ENCODE measurements around the gene SPOCD1. TPM values are rescaled to one million over a fixed set of nuclear protein-coding genes. Genes with fewer than 3 reads are reported as not detected.

Gene SPOCD1
- total RNA-seq, 1 donor from 2014 or later: 28.0 TPM

DNA sequence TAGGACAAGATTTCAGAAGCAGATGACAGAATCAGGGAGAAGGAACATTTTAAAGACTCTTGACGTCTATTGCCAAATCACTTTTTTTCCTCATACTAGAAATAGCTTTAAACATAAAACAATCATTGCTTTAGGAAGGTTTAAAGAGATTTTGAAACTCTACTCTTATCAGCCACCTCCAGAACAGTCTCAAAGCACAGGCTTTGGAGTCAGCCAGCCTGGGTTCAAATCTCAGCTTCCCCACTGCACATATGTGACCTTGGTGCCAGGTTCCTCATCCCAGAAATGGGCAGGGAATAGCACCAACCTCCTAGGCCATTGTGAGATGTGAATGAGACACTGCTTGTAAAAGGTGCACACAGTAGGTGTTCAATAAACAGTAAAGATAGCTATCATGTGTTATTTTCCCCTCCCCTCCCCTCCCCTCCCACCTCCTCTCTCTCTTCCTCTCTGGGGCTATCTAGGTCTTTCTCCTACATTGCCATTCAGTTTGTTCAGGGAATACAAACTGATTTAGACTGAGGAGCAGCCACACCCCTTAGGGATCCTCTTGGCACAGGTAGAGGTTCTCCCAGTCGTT, 20.6 kb downstream of the SPOCD1 start:
- Histone ChIP-seq H3K4me2 (ENCODE audit: low read length) (peak overlapping the region; percentile 99), H3K9ac (ENCODE audit: low read length) (peak overlapping the region; percentile 94), H3K9me3 (ENCODE audit: insufficient read depth, low read depth, low read length) (no peaks in the 10 kb centered on the region), H4K20me1 (ENCODE audit: insufficient read depth, low read length) (peaks cover 71% of the 10 kb centered on the region), H3K36me3 (ENCODE audit: insufficient read depth, low read length) (peaks cover 13% of the 10 kb centered on the region), H3K4me1 (ENCODE audit: insufficient read depth, low read length) (peaks cover 57% of the 10 kb centered on the region), H3K79me2 (ENCODE audit: insufficient read depth, low read length) (peaks cover 55% of the 10 kb centered on the region), H3K27ac (ENCODE audit: low read depth, low read length) (no peak overlapping the region), H3K4me3 (ENCODE audit: insufficient read depth, low read depth, low read length) (peak overlapping the region; percentile 97), H2AFZ (ENCODE audit: low read depth, low read length) (no peak overlapping the region), H3K27me3 (ENCODE audit: insufficient read depth, low read length) (no peaks in the 10 kb centered on the region)
- DNase-seq (ENCODE audit: low read depth) (no peak), FAIRE-seq (no peak)
- H3K27ac Mint-ChIP-seq (ENCODE audit: unreplicated experiment): no peak overlapping the region
- H3K4me3 Mint-ChIP-seq (ENCODE audit: unreplicated experiment): no peak overlapping the region
- H3K4me1 Mint-ChIP-seq (ENCODE audit: low read depth, unreplicated experiment): peaks cover 24% of the 10 kb centered on the region
- TF ChIP-seq, protein P1, sequence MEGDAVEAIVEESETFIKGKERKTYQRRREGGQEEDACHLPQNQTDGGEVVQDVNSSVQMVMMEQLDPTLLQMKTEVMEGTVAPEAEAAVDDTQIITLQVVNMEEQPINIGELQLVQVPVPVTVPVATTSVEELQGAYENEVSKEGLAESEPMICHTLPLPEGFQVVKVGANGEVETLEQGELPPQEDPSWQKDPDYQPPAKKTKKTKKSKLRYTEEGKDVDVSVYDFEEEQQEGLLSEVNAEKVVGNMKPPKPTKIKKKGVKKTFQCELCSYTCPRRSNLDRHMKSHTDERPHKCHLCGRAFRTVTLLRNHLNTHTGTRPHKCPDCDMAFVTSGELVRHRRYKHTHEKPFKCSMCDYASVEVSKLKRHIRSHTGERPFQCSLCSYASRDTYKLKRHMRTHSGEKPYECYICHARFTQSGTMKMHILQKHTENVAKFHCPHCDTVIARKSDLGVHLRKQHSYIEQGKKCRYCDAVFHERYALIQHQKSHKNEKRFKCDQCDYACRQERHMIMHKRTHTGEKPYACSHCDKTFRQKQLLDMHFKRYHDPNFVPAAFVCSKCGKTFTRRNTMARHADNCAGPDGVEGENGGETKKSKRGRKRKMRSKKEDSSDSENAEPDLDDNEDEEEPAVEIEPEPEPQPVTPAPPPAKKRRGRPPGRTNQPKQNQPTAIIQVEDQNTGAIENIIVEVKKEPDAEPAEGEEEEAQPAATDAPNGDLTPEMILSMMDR (IDR thresholded peaks at IDR 0.05; ENCODE audit: insufficient read depth, low read depth, low read length): no peak
- no peak for TF ChIP-seq EZH2 (IDR thresholded peaks at IDR 0.05; ENCODE audit: insufficient read depth, low read length)
- H3K9me3 Mint-ChIP-seq (ENCODE audit: unreplicated experiment): no peaks in the 10 kb centered on the region
- H3K36me3 Mint-ChIP-seq (ENCODE audit: low read depth, unreplicated experiment): no peaks in the 10 kb centered on the region
- peaks cover 10% of the 10 kb centered on the region for H3K27me3 Mint-ChIP-seq (ENCODE audit: low read depth, unreplicated experiment)

DNA sequence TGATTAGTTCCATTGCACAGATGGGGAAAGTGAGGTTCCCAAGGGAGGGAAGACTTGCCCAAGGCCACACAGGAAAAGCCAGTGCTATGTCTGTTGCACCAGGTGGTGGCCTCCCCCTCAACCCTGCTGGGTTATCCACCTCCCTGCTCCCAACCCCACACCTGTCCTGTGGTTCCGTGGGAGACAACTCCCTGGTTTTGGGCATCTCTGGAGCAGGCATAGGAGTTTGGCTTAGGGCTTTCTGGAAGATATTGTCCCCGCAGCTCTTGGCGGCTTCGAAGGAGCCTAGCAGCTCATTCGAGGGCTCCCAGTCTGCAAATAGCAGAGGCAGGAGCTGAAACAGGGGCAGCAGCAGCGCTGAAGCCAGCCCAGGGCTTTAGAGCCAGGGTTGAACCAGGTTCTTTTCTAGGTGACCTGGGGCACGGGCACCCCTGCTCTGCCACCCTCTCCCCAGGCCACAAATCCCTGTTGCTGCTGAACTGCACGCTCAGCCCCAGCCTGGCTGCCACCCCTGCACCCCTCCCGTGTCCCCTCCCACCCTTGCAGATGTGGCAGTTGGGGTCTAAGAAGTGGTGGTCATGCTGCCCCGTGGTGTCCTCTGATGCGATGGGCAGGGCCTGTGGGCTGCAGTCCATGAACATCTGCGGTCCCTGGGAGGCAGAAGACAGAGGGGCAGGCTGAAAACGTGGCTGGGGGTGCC, 22.1 kb downstream of the SPOCD1 start:
- no peaks in the 10 kb centered on the region for H3K9me3 ChIP-seq (ENCODE audit: insufficient read depth, low read depth, low read length)
- H3K27me3 ChIP-seq (ENCODE audit: insufficient read depth, low read length): no peaks in the 10 kb centered on the region
- peaks cover 55% of the 10 kb centered on the region for H3K79me2 ChIP-seq (ENCODE audit: insufficient read depth, low read length)
- no peak overlapping the region for H3K4me3 ChIP-seq (ENCODE audit: insufficient read depth, low read depth, low read length)
- no peak overlapping the region for H3K4me3 Mint-ChIP-seq (ENCODE audit: unreplicated experiment)
- H3K27ac Mint-ChIP-seq (ENCODE audit: unreplicated experiment): no peak overlapping the region
- H3K27ac ChIP-seq (ENCODE audit: low read depth, low read length): no peak overlapping the region
- peaks cover 10% of the 10 kb centered on the region for H3K27me3 Mint-ChIP-seq (ENCODE audit: low read depth, unreplicated experiment)
- no peak overlapping the region for H3K4me2 ChIP-seq (ENCODE audit: low read length)
- TF ChIP-seq, protein P1 (IDR thresholded peaks at IDR 0.05; ENCODE audit: insufficient read depth, low read depth, low read length): no peak
- no peak for TF ChIP-seq EZH2 (IDR thresholded peaks at IDR 0.05; ENCODE audit: insufficient read depth, low read length)
- peaks cover 53% of the 10 kb centered on the region for H3K4me1 ChIP-seq (ENCODE audit: insufficient read depth, low read length)
- no peak overlapping the region for H2AFZ ChIP-seq (ENCODE audit: low read depth, low read length)
- FAIRE-seq: no peak
- peaks cover 80% of the 10 kb centered on the region for H4K20me1 ChIP-seq (ENCODE audit: insufficient read depth, low read length)
- no peaks in the 10 kb centered on the region for H3K36me3 Mint-ChIP-seq (ENCODE audit: low read depth, unreplicated experiment)
- no peak for DNase-seq (ENCODE audit: low read depth)
- H3K36me3 ChIP-seq (ENCODE audit: insufficient read depth, low read length): peaks cover 13% of the 10 kb centered on the region
- H3K4me1 Mint-ChIP-seq (ENCODE audit: low read depth, unreplicated experiment): peaks cover 27% of the 10 kb centered on the region
- peak overlapping the region; percentile 3 for H3K9ac ChIP-seq (ENCODE audit: low read length)
- H3K9me3 Mint-ChIP-seq (ENCODE audit: unreplicated experiment): no peaks in the 10 kb centered on the region

DNA sequence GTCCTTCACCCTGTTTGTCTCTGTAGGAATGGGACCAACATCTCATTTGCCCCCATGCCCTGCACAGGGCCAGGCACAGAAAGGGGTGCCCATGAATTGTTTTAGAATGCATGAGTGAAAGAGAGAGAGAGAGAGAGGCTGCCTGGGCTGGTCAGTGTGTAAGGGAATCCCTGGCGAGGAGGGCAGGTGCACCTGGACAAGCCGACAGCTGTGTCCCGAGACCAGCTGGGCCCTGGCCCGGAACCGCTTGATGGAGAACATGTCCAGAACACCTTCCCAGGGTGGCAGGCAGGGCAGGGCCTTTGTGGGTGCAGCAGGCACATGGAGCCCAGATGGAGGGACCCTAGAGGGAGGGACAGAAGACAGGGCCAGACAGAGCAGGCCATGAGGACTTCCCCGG, 22.7 kb downstream of the SPOCD1 start:
- Histone ChIP-seq H3K9ac (ENCODE audit: low read length) (no peak overlapping the region), H3K4me3 (ENCODE audit: insufficient read depth, low read depth, low read length) (no peak overlapping the region), H4K20me1 (ENCODE audit: insufficient read depth, low read length) (peaks cover 80% of the 10 kb centered on the region), H3K27ac (ENCODE audit: low read depth, low read length) (no peak overlapping the region), H3K4me1 (ENCODE audit: insufficient read depth, low read length) (peaks cover 57% of the 10 kb centered on the region), H2AFZ (ENCODE audit: low read depth, low read length) (no peak overlapping the region), H3K79me2 (ENCODE audit: insufficient read depth, low read length) (peaks cover 49% of the 10 kb centered on the region), H3K27me3 (ENCODE audit: insufficient read depth, low read length) (no peaks in the 10 kb centered on the region), H3K4me2 (ENCODE audit: low read length) (no peak overlapping the region), H3K9me3 (ENCODE audit: insufficient read depth, low read depth, low read length) (no peaks in the 10 kb centered on the region), H3K36me3 (ENCODE audit: insufficient read depth, low read length) (peaks cover 13% of the 10 kb centered on the region)
- Mint-ChIP-seq H3K27ac (ENCODE audit: unreplicated experiment) (peak overlapping the region; percentile 58), H3K4me1 (ENCODE audit: low read depth, unreplicated experiment) (peaks cover 24% of the 10 kb centered on the region), H3K4me3 (ENCODE audit: unreplicated experiment) (peak overlapping the region; percentile 57), H3K36me3 (ENCODE audit: low read depth, unreplicated experiment) (no peaks in the 10 kb centered on the region), H3K9me3 (ENCODE audit: unreplicated experiment) (no peaks in the 10 kb centered on the region), H3K27me3 (ENCODE audit: low read depth, unreplicated experiment) (peaks cover 10% of the 10 kb centered on the region)
- DNase-seq (ENCODE audit: low read depth): no peak
- TF ChIP-seq, protein P1 (IDR thresholded peaks at IDR 0.05; ENCODE audit: insufficient read depth, low read depth, low read length): no peak
- no peak for TF ChIP-seq EZH2 (IDR thresholded peaks at IDR 0.05; ENCODE audit: insufficient read depth, low read length)
- FAIRE-seq: no peak
